ENCODE measurements around the gene TUBGCP3.
A peak's percentile ranks its signal among the peaks of the same experiment; 100 is the strongest.

Gene TUBGCP3

GRCh38 chr13:112583592-112584277, 4.2 kb downstream of the TUBGCP3 start:
- H3K9me3 ChIP-seq (ENCODE audit: low read length) = no peaks in the 10 kb centered on the region
- H3K4me3 ChIP-seq (ENCODE audit: low read depth, low read length, poor library complexity, severe bottlenecking) = peak overlapping the region; percentile 50
- H3F3A ChIP-seq (ENCODE audit: insufficient read depth, low read length) = no peaks in the 10 kb centered on the region
- H3K4me1 ChIP-seq (ENCODE audit: insufficient read depth, low read length, severe bottlenecking) = peaks cover 59% of the 10 kb centered on the region
- H4K20me1 ChIP-seq (ENCODE audit: insufficient read depth, low read length) = no peaks in the 10 kb centered on the region
- H3K79me2 ChIP-seq (ENCODE audit: insufficient read depth, low read length) = peaks cover 89% of the 10 kb centered on the region
- H3K27ac ChIP-seq (ENCODE audit: low read depth, low read length, poor library complexity, severe bottlenecking) = peak overlapping the region; percentile 84
- no peaks in the 10 kb centered on the region for H3K27me3 ChIP-seq (ENCODE audit: insufficient read depth, low read length)
- peak overlapping the region; percentile 68 for H3K4me2 ChIP-seq (ENCODE audit: low read length)
- peaks cover 26% of the 10 kb centered on the region for H3K36me3 ChIP-seq (ENCODE audit: insufficient read depth, low read length)
- TF ChIP-seq CTCF (IDR thresholded peaks at IDR 0.05; ENCODE audit: low read length) = no peak
- TF ChIP-seq EZH2 (IDR thresholded peaks at IDR 0.05; ENCODE audit: borderline replicate concordance, low read length) = no peak
- no peak overlapping the region for H2AFZ ChIP-seq (ENCODE audit: low read length)
- H3K9me2 ChIP-seq (ENCODE audit: low read depth, low read length) = no peaks in the 10 kb centered on the region
- H3K9ac ChIP-seq (ENCODE audit: low read length) = peak overlapping the region; percentile 50

GRCh38 chr13:112582263-112582662, 5.7 kb downstream of the TUBGCP3 start:
- Histone ChIP-seq H3K27me3 (ENCODE audit: insufficient read depth, low read length) (no peaks in the 10 kb centered on the region), H4K20me1 (ENCODE audit: insufficient read depth, low read length) (no peaks in the 10 kb centered on the region), H3K27ac (ENCODE audit: low read depth, low read length, poor library complexity, severe bottlenecking) (peak overlapping the region; percentile 84), H3K9ac (ENCODE audit: low read length) (no peak overlapping the region; the same call in 1 of the 2 replicates), H3K36me3 (ENCODE audit: insufficient read depth, low read length) (peaks cover 33% of the 10 kb centered on the region), H3K4me3 (ENCODE audit: low read depth, low read length, poor library complexity, severe bottlenecking) (no peak overlapping the region), H2AFZ (ENCODE audit: low read length) (no peak overlapping the region), H3K79me2 (ENCODE audit: insufficient read depth, low read length) (peaks cover 97% of the 10 kb centered on the region), H3K9me2 (ENCODE audit: low read depth, low read length) (no peaks in the 10 kb centered on the region), H3K4me2 (ENCODE audit: low read length) (peak overlapping the region; percentile 68; the same call in 1 of the 2 replicates), H3K4me1 (ENCODE audit: insufficient read depth, low read length, severe bottlenecking) (peaks cover 52% of the 10 kb centered on the region), H3K9me3 (ENCODE audit: low read length) (peaks cover 1% of the 10 kb centered on the region; the same call in 1 of the 2 replicates), H3F3A (ENCODE audit: insufficient read depth, low read length) (no peaks in the 10 kb centered on the region)
- TF ChIP-seq CTCF (IDR thresholded peaks at IDR 0.05; ENCODE audit: low read length) (no peak), EZH2 (IDR thresholded peaks at IDR 0.05; ENCODE audit: borderline replicate concordance, low read length) (no peak)

GRCh38 chr13:112580912-112581311, 7.0 kb downstream of the TUBGCP3 start:
- Histone ChIP-seq H4K20me1 (ENCODE audit: insufficient read depth, low read length) (no peaks in the 10 kb centered on the region), H3K27ac (ENCODE audit: low read depth, low read length, poor library complexity, severe bottlenecking) (no peak overlapping the region), H3K9ac (ENCODE audit: low read length) (no peak overlapping the region), H3F3A (ENCODE audit: insufficient read depth, low read length) (no peaks in the 10 kb centered on the region), H3K27me3 (ENCODE audit: insufficient read depth, low read length) (no peaks in the 10 kb centered on the region), H3K79me2 (ENCODE audit: insufficient read depth, low read length) (peaks cover 97% of the 10 kb centered on the region), H3K9me2 (ENCODE audit: low read depth, low read length) (no peaks in the 10 kb centered on the region), H3K4me2 (ENCODE audit: low read length) (no peak overlapping the region), H3K4me1 (ENCODE audit: insufficient read depth, low read length, severe bottlenecking) (peaks cover 47% of the 10 kb centered on the region), H3K9me3 (ENCODE audit: low read length) (peaks cover 9% of the 10 kb centered on the region; the same call in 1 of the 2 replicates), H3K36me3 (ENCODE audit: insufficient read depth, low read length) (peaks cover 30% of the 10 kb centered on the region), H2AFZ (ENCODE audit: low read length) (no peak overlapping the region), H3K4me3 (ENCODE audit: low read depth, low read length, poor library complexity, severe bottlenecking) (no peak overlapping the region)
- no peak for TF ChIP-seq EZH2 (IDR thresholded peaks at IDR 0.05; ENCODE audit: borderline replicate concordance, low read length)

- H3K4me2 ChIP-seq (ENCODE audit: low read length) = no peak overlapping the region
- no peak for TF ChIP-seq EZH2 (IDR thresholded peaks at IDR 0.05; ENCODE audit: borderline replicate concordance, low read length)
- TF ChIP-seq CTCF (IDR thresholded peaks at IDR 0.05; ENCODE audit: low read length) = no peak
- no peaks in the 10 kb centered on the region for H3F3A ChIP-seq (ENCODE audit: insufficient read depth, low read length)
- H3K4me3 ChIP-seq (ENCODE audit: low read depth, low read length, poor library complexity, severe bottlenecking) = no peak overlapping the region
- H3K36me3 ChIP-seq (ENCODE audit: insufficient read depth, low read length) = peaks cover 30% of the 10 kb centered on the region
- H3K9me2 ChIP-seq (ENCODE audit: low read depth, low read length) = no peaks in the 10 kb centered on the region
- no peak overlapping the region for H2AFZ ChIP-seq (ENCODE audit: low read length)
- peaks cover 9% of the 10 kb centered on the region; the same call in 1 of the 2 replicates for H3K9me3 ChIP-seq (ENCODE audit: low read length)
- no peak overlapping the region for H3K9ac ChIP-seq (ENCODE audit: low read length)
- no peaks in the 10 kb centered on the region for H4K20me1 ChIP-seq (ENCODE audit: insufficient read depth, low read length)
- peaks cover 48% of the 10 kb centered on the region for H3K4me1 ChIP-seq (ENCODE audit: insufficient read depth, low read length, severe bottlenecking)
- H3K79me2 ChIP-seq (ENCODE audit: insufficient read depth, low read length) = peaks cover 97% of the 10 kb centered on the region
- no peak overlapping the region for H3K27ac ChIP-seq (ENCODE audit: low read depth, low read length, poor library complexity, severe bottlenecking)
- no peaks in the 10 kb centered on the region for H3K27me3 ChIP-seq (ENCODE audit: insufficient read depth, low read length)
Measured at GRCh38 chr13:112580211-112580610, 7.7 kb downstream of the TUBGCP3 start.

Measured in OCI-LY1 (cell line).